ENCODE results near the gene MORN5.
A peak's percentile ranks its signal among the peaks of the same experiment; 100 is the strongest.

MORN5 gene

DNA sequence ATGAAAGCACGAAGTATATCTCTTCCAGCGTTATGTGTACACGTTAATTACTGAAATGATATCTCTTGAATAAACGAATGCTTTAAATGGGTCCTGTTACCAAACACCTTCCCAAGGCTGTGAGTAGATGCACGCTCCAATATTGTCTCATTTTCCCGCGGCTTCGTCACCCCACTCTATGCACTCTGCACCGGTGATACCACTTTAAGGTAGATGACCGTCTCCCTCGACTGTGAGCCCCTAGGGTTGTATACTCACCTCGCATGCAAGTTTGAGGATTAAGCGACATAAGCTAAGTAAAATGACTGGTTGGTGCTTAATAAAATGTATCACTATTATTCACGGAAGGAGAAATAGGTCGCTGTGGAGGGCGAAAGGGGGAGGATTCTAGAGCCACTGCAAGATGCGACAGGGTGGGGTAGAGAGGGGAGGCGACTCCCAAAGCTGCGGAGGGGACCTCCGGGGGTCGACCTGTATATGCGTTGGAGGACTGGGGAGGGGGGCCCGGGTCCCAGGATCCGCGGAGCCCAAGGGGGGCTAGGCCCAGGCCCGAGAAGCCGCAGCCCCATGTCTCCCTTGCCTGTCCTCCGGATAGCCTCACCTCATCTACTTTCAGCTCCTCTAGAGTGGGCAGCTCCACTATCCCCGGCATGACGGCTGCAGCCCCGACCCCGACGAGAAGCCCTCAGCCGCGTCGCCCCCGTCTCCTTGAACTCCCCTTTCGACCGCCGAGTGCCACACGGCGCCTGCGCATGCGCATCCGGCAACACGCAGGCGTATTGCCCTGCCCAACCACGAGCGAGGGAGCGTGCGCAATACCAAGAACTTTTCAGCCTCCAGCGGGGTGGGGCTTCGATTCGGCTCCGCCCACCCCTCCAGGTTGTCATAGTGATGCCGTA is at the start of gene MORN5, which contains the start of gene NDUFA8:
Gene MORN5 (plus strand): TSS at position 883 of the 899 bp plus-strand sequence. CDS start 65 bp downstream, outside the sequence.
Gene NDUFA8 (minus strand): TSS at position 754 of the 899 bp plus-strand sequence. CDS start 102 bp downstream, at position 652.
- peak within 1 kb of the TSS; percentile 97 for H3K4me3 ChIP-seq (ENCODE audit: low read depth, low read length)
- TF ChIP-seq CTCF (IDR thresholded peaks at IDR 0.05; ENCODE audit: low read depth, low read length): no peak

DNA sequence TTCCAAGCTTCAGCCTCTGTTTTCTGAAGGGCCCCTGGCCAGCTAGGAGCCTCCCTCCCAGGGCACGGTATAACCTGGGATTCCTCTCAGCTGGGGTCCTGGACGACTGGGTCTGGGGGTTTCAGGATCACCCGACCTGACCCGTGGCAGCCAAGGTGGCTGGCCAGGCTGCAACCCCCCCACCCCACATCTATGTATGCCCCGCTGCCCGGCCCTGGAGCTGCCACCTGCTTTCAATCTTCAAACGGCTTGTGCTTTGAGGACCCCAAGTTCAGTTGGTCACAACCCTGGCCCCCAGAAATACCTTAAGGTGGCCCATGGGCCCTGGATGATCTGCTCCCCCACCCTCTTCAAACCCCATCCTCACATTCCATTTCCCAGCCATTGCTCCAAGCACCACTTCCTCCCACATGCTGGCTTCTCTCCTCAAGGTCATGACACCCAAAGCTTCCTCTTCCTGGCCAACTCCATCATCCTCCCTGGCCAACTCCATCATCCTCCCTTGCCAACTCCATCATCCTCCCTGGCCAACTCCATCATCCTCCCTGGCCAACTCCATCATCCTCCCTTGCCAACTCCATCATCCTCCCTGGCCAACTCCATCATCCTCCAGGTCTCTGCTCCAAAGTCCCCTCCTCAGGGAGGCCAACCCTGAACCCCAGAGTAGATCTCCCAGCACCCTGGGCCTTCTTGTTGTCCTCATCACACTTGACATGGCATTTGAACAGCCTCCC is 49.4 kb upstream of the MORN5 start:
- H3K4me3 ChIP-seq (ENCODE audit: low read depth, low read length): no peak overlapping the region
- no peak for TF ChIP-seq CTCF (IDR thresholded peaks at IDR 0.05; ENCODE audit: low read depth, low read length)

DNA sequence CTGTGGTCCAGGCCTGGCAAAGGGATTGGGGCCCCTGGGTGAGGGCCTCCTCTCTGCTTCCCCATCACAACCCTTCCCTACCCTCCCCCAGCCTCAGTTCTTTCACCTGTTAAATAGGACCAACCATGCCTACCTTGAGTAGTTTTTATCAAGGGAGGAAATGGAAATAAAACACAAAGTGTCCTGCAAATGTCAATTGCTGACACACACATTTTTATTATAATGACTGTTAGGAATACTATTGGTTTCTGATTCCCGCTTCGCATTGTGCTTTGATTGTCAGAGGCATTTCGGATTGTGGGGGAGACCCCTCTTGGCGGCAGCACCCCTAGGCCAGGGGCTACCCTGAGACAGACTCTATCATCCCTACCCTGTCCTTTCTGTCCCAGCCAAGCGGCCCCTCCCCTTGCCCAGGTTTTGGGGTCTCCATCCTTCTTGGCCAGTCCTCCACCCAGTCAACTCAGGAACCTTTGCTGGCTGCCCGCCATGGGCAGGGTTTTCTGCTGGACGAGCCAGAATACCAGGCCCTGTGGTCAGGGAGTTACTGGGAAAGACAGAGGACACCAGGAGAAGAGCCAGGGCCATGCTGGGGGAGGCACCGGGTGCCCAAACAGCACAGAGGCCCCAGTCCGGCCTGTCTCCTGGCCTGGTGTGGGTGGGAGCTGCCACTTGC is 48.2 kb upstream of the MORN5 start:
- no peak for TF ChIP-seq CTCF (IDR thresholded peaks at IDR 0.05; ENCODE audit: low read depth, low read length)
- no peak overlapping the region for H3K4me3 ChIP-seq (ENCODE audit: low read depth, low read length)

GRCh38 chr9:122112238-122112637 is 47.5 kb upstream of the MORN5 start:
- H3K4me3 ChIP-seq (ENCODE audit: low read depth, low read length): no peak overlapping the region
- no peak for TF ChIP-seq CTCF (IDR thresholded peaks at IDR 0.05; ENCODE audit: low read depth, low read length)

DNA sequence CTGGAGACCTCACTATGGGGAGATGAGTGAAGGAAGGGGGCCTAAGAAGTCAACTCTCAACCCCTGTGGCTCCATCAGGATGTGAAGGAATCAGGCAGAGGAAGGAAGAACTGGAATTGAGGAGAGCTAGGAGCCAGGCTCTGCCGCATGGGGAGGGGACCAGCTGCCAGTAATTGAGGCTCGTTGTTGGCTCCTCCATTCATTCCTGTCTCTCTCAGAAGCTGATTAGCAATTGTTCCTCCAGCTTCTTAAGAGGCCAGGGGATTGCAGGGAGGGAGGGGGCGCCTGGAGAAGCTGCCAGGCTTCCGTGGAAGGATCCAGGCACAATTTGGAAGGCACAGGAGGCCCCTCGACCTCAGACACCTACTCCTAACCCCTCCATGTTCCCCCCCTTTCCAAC is 46.1 kb upstream of the MORN5 start:
- H3K4me3 ChIP-seq (ENCODE audit: low read depth, low read length): no peak overlapping the region
- TF ChIP-seq CTCF (IDR thresholded peaks at IDR 0.05; ENCODE audit: low read depth, low read length): no peak

DNA sequence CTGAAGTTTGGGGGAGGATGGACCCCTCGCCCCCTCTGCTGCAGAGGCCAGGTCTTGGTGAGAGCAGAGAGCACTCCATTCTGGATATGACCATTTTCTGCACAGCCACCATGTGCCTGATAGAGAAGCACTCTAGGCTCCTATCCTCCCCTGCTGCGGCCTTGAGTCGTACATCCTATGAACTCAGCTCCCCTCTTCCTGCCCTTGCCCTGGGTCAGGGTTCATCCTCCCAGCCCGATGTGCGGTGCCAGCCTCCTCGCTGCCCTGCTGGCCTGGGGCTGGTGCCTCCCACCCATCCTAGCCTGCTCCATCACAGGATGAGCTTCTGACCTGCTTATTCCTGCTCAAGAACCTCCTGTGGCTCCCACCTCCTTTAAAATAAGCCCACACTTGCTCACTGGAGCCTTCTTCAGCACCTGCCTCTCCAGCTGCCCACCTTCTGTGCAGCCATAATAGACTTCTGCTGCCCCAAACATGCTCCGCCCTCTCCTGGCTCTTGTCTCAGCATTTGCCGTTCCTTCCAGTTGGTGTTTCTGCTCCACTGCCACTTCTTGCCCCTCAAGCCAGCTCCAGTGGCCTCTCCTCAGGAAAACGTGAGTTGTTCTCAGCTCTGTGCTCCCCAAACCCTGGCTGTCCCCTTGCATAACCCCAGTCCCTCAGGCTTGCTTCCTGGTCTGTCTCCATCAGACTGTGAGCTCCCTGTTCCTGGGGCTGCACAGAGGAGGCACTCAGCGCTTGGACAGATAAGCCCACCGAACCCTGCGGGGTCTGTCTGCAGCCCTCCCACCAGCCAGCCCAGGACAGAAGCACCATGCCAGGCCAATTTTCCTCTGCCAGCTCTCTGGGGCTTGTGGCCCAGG is 44.3 kb upstream of the MORN5 start:
- no peak for TF ChIP-seq CTCF (IDR thresholded peaks at IDR 0.05; ENCODE audit: low read depth, low read length)
- no peak overlapping the region for H3K4me3 ChIP-seq (ENCODE audit: low read depth, low read length)

All from WI38 (cell line).